GM23338 (cell line): ENCODE measurements around the gene RNU5B-1. TPM values are rescaled to one million over a fixed set of nuclear protein-coding genes. Genes with fewer than 3 reads are reported as not detected.

Experiments
- polyA plus RNA-seq: library from polyadenylated mRNA; unstranded; fragments of >200 nt; fragmentation: Nextera tagmentation; extraction: Ambion mirVana; gene quantifications from 2 replicates; pipeline ENCODE4 v1.2.1, GENCODE V29; 2016
- small RNA-seq: library from RNA; depleted of rRNA; stranded (forward); fragments of <200 nt; gene quantifications from one replicate; pipeline ENCODE3, GENCODE V24; 2014; ENCODE audit warnings: low replicate concordance
- total RNA-seq: library from RNA; depleted of rRNA; stranded (reverse); fragments of >200 nt; shearing (Covaris generic); gene quantifications from 2 replicates; pipeline ENCODE4 v1.2.3, GENCODE V29; 2014; rRNA removed

The RNU5B-1 gene
- total and polyA plus RNA-seq, 2 experiments from 2014 or later = not detected

Small RNA genes within 50 kb of the gene (small RNA-seq; reads per million reads assigned to genes)
- gene RNU5A-1 (463,984 reads per million, percentile 100 among the genes with 10 or more reads in this experiment), gene RNU5B-1 (47,395 reads per million, percentile 100 among the genes with 10 or more reads in this experiment), gene SNORA24B (0.17 reads per million)

Other genes starting within 250 kb of the RNU5B-1 start
- gene RASL12, start 236.7 kb upstream of the RNU5B-1 start, total RNA-seq = 20.1 and 27.7 TPM in 2 replicates
- 4.5 and 5.4 TPM in 2 replicates for gene RASL12, start 236.7 kb upstream of the RNU5B-1 start, polyA plus RNA-seq
- not detected in 2 replicates for gene KBTBD13, start 227.9 kb upstream of the RNU5B-1 start, total RNA-seq
- 0.09 TPM in 1 of 2 replicates, not detected in the other for gene KBTBD13, start 227.9 kb upstream of the RNU5B-1 start, polyA plus RNA-seq
- 1.4 and 1.5 TPM in 2 replicates for gene UBAP1L, start 189.5 kb upstream of the RNU5B-1 start, total RNA-seq
- 0.47 and 0.53 TPM in 2 replicates for gene UBAP1L, start 189.5 kb upstream of the RNU5B-1 start, polyA plus RNA-seq
- gene PDCD7, start 170.9 kb upstream of the RNU5B-1 start, total RNA-seq = 16.5 and 21.2 TPM in 2 replicates
- gene PDCD7, start 170.9 kb upstream of the RNU5B-1 start, polyA plus RNA-seq = 16.8 and 18.9 TPM in 2 replicates
- gene CLPX, start 119.3 kb upstream of the RNU5B-1 start, total RNA-seq = 40.6 and 47.0 TPM in 2 replicates
- gene CLPX, start 119.3 kb upstream of the RNU5B-1 start, polyA plus RNA-seq = 18.9 and 20.6 TPM in 2 replicates
- 0.03 TPM in 1 of 2 replicates, not detected in the other for gene CILP, start 93.2 kb upstream of the RNU5B-1 start, total RNA-seq
- not detected in 2 replicates for gene CILP, start 93.2 kb upstream of the RNU5B-1 start, polyA plus RNA-seq
- 3.6 and 4.6 TPM in 2 replicates for gene PARP16, start 17.8 kb upstream of the RNU5B-1 start, total RNA-seq
- gene PARP16, start 17.8 kb upstream of the RNU5B-1 start, polyA plus RNA-seq = 4.1 and 4.4 TPM in 2 replicates
- gene RNU5A-1, start 8.6 kb upstream of the RNU5B-1 start, total RNA-seq = not detected in 2 replicates
- gene RNU5A-1, start 8.6 kb upstream of the RNU5B-1 start, polyA plus RNA-seq = not detected in 2 replicates
- gene IGDCC3, start 73.3 kb downstream of the RNU5B-1 start, total RNA-seq = 26.3 and 30.7 TPM in 2 replicates
- gene IGDCC3, start 73.3 kb downstream of the RNU5B-1 start, polyA plus RNA-seq = 15.3 and 16.4 TPM in 2 replicates
- gene IGDCC4, start 118.3 kb downstream of the RNU5B-1 start, total RNA-seq = 8.4 and 9.6 TPM in 2 replicates
- 7.2 and 7.5 TPM in 2 replicates for gene IGDCC4, start 118.3 kb downstream of the RNU5B-1 start, polyA plus RNA-seq
- gene DPP8, start 213.0 kb downstream of the RNU5B-1 start, total RNA-seq = 21.7 and 23.5 TPM in 2 replicates
- gene DPP8, start 213.0 kb downstream of the RNU5B-1 start, polyA plus RNA-seq = 29.7 and 33.5 TPM in 2 replicates
- gene HACD3, start 225.8 kb downstream of the RNU5B-1 start, total RNA-seq = 128 and 131 TPM in 2 replicates
- 115 and 123 TPM in 2 replicates for gene HACD3, start 225.8 kb downstream of the RNU5B-1 start, polyA plus RNA-seq